ENCODE measurements around the gene SLC16A7. TPM values are rescaled to one million over a fixed set of nuclear protein-coding genes. Genes with fewer than 3 reads are reported as not detected.

The SLC16A7 gene
- polyA plus RNA-seq, 1 of the 3 experiments (the other 2 are of a cell fraction), result not detected

GRCh38 chr12:59646636-59647035, 50.8 kb downstream of the SLC16A7 start:
- POLR2A ChIA-PET, result no interaction called here

GRCh38 chr12:59649203-59649602, 53.4 kb downstream of the SLC16A7 start:
- Histone ChIP-seq H3K4me1 (ENCODE audit: control insufficient read depth in 1 of 2, insufficient read depth in 2 of 2, low read depth in 1 of 2, low read length in 1 of 2) (no peaks in the 10 kb centered on the region), H3K27me3 (ENCODE audit: insufficient read depth) (no peaks in the 10 kb centered on the region), H4K20me1 (ENCODE audit: insufficient read depth) (no peaks in the 10 kb centered on the region), H3K9me3 (no peaks in the 10 kb centered on the region), H3K9ac (no peak overlapping the region), H3K9me2 (0 out of 2 replicates have a peak, but pooled peaks cover 2% of the 10 kb centered on the region), H2AFZ (ENCODE audit: low read depth) (no peak overlapping the region), H3K79me2 (ENCODE audit: insufficient read depth) (no peaks in the 10 kb centered on the region), H3K27ac (ENCODE audit: low read depth in 2 of 2, low read length in 1 of 2) (no peak overlapping the region), H3K4me3 (ENCODE audit: low read depth in 2 of 2, low read length in 1 of 2) (no peak overlapping the region), H3K4me2 (no peak overlapping the region), H3K36me3 (replicated peaks in 1 of 2; ENCODE audit: control insufficient read depth in 1 of 2, insufficient read depth in 2 of 2, low read length in 1 of 2) (no peaks in the 10 kb centered on the region), H3F3A (replicated peaks; ENCODE audit: insufficient read depth) (no peaks in the 10 kb centered on the region)
- TF ChIP-seq RCOR1 (IDR thresholded peaks at IDR 0.05; ENCODE audit: low read length) (no peak), JUND (IDR thresholded peaks at IDR 0.05) (no peak), TAF1 (IDR thresholded peaks at IDR 0.05; ENCODE audit: borderline replicate concordance, low read depth, low read length) (no peak), MAX (IDR thresholded peaks at IDR 0.05; ENCODE audit: low read depth) (no peak), GABPA (IDR thresholded peaks at IDR 0.05; ENCODE audit: low read depth) (no peak), RXRA (IDR thresholded peaks at IDR 0.05; ENCODE audit: borderline replicate concordance, low read depth) (no peak), TEAD4 (IDR thresholded peaks at IDR 0.05; ENCODE audit: borderline replicate concordance, insufficient read depth) (no peak), RAD21 (IDR thresholded peaks at IDR 0.05; ENCODE audit: low read length) (no peak), GATA2 (CRISPR knock-in tag; IDR thresholded peaks at IDR 0.05) (no peak), REST (IDR thresholded peaks at IDR 0.05; ENCODE audit: low read depth, low read length) (no peak), ELF1 (IDR thresholded peaks at IDR 0.05) (no peak), FOXJ3 (CRISPR knock-in tag; IDR thresholded peaks at IDR 0.05) (no peak), PBX3 (IDR thresholded peaks at IDR 0.05) (no peak), MXI1 (IDR thresholded peaks at IDR 0.05; ENCODE audit: low read depth, low read length) (no peak)
- ChIA-PET CTCF (no interaction called here), POLR2A (no interaction called here)
- WGBS (ENCODE audit: low lambda C conversion rate), result 3% methylated on average over 2 of the region's 2 CpGs
- no peak for DNase-seq

More at GRCh38 chr12:59646636-59647035, 50.8 kb downstream of the SLC16A7 start:
- Histone ChIP-seq H3K27me3 (ENCODE audit: insufficient read depth) (no peaks in the 10 kb centered on the region), H3K9me3 (no peaks in the 10 kb centered on the region), H3K4me1 (ENCODE audit: control insufficient read depth in 1 of 2, insufficient read depth in 2 of 2, low read depth in 1 of 2, low read length in 1 of 2) (no peaks in the 10 kb centered on the region), H3K79me2 (ENCODE audit: insufficient read depth) (no peaks in the 10 kb centered on the region), H3F3A (replicated peaks; ENCODE audit: insufficient read depth) (no peaks in the 10 kb centered on the region), H3K4me2 (no peak overlapping the region), H3K9ac (no peak overlapping the region), H4K20me1 (ENCODE audit: insufficient read depth) (no peaks in the 10 kb centered on the region), H3K9me2 (no peaks in the 10 kb centered on the region), H3K4me3 (ENCODE audit: low read depth in 2 of 2, low read length in 1 of 2) (no peak overlapping the region), H2AFZ (ENCODE audit: low read depth) (no peak overlapping the region), H3K27ac (ENCODE audit: low read depth in 2 of 2, low read length in 1 of 2) (no peak overlapping the region), H3K36me3 (replicated peaks in 1 of 2; ENCODE audit: control insufficient read depth in 1 of 2, insufficient read depth in 2 of 2, low read length in 1 of 2) (no peaks in the 10 kb centered on the region)
- DNase-seq, result no peak
- TF ChIP-seq PBX3 (IDR thresholded peaks at IDR 0.05) (no peak), SIN3A (IDR thresholded peaks at IDR 0.05; ENCODE audit: borderline replicate concordance, low read depth, low read length) (no peak), EP300 (IDR thresholded peaks at IDR 0.05; ENCODE audit: borderline replicate concordance in 1 of 2, low read depth in 1 of 2, low read length in 1 of 2) (no peak), GABPA (IDR thresholded peaks at IDR 0.05; ENCODE audit: low read depth) (no peak), ELF1 (IDR thresholded peaks at IDR 0.05) (no peak), FOXM1 (IDR thresholded peaks at IDR 0.05; ENCODE audit: low read depth) (no peak), RXRA (IDR thresholded peaks at IDR 0.05; ENCODE audit: borderline replicate concordance, low read depth) (no peak), FOXJ3 (CRISPR knock-in tag; IDR thresholded peaks at IDR 0.05) (no peak)
- CTCF ChIA-PET, result no interaction called here

Measured in SK-N-SH (cell line).